Mesenchymal stem cell (in vitro differentiated cells and primary cell): Measurements from ENCODE around the gene RUFY2.
"Not testable (repeated sequence)": the region's sequence is repeated elsewhere in the genome, so short reads cannot be mapped to it uniquely, and the experiment has no call there.

ENCODE experiments used
- DNase-seq: peaks from one replicate; pipeline ENCODE4 v3.0.0-alpha.2; 2013
- H2AFZ ChIP-seq: one replicate; pipeline ENCODE4 v1.6.1; 2013; ENCODE audit warnings: low read depth, mild to moderate bottlenecking, control low read depth, inconsistent platforms, low read length, moderate library complexity
- H2AK5ac ChIP-seq: 2 replicates; pipeline ENCODE4 v1.6.1; 2013; ENCODE audit warnings: low read length, moderate library complexity, mild to moderate bottlenecking, inconsistent platforms; ENCODE audit not compliant: severe bottlenecking
- H2BK120ac ChIP-seq: one replicate; pipeline ENCODE4 v1.6.1; 2013; ENCODE audit warnings: low read depth, mild to moderate bottlenecking, inconsistent platforms, low read length, moderate library complexity
- H2BK12ac ChIP-seq, 2 experiments: one replicate each; pipeline ENCODE4 v1.6.1; 2013; ENCODE audit warnings: inconsistent platforms in 2 of 2, low read length in 2 of 2, mild to moderate bottlenecking in 2 of 2, moderate library complexity in 2 of 2, control low read depth in 1 of 2
- H2BK15ac ChIP-seq: one replicate; pipeline ENCODE4 v1.6.1; 2013; ENCODE audit warnings: mild to moderate bottlenecking, low read depth, inconsistent platforms; ENCODE audit not compliant: poor library complexity, severe bottlenecking
- H2BK5ac ChIP-seq: 2 replicates; pipeline ENCODE4 v1.6.1; 2013; ENCODE audit warnings: low read depth, mild to moderate bottlenecking, low read length, control low read depth, inconsistent platforms; ENCODE audit not compliant: poor library complexity, severe bottlenecking
- H3K14ac ChIP-seq, 2 experiments: one replicate each; pipeline ENCODE4 v1.6.1; 2013; ENCODE audit warnings: inconsistent platforms in 2 of 2, low read length in 2 of 2, control low read depth in 1 of 2, mild to moderate bottlenecking in 1 of 2, moderate library complexity in 1 of 2
- H3K18ac ChIP-seq, 2 experiments: one replicate each; pipeline ENCODE4 v1.6.1; 2013; ENCODE audit warnings: inconsistent platforms in 2 of 2, low read length in 2 of 2, control low read depth in 1 of 2, low read depth in 1 of 2, mild to moderate bottlenecking in 1 of 2
- H3K23ac ChIP-seq, 2 experiments: one replicate each; pipeline ENCODE4 v1.6.1; 2013; ENCODE audit warnings: inconsistent platforms in 2 of 2, low read length in 2 of 2, mild to moderate bottlenecking in 2 of 2, moderate library complexity in 2 of 2, control low read depth in 1 of 2
- H3K27ac ChIP-seq: 2 replicates; pipeline ENCODE4 v1.5.1; 2013; ENCODE audit warnings: mild to moderate bottlenecking, moderate library complexity, low read length, control low read depth, inconsistent platforms; ENCODE audit not compliant: poor library complexity, severe bottlenecking
- H3K27me3 ChIP-seq, 2 experiments: 2 replicates each; pipeline versions ENCODE4 v1.6.1 to v1.7.0; 2013; ENCODE audit warnings: low read length in 2 of 2, mild to moderate bottlenecking in 2 of 2, moderate library complexity in 2 of 2, control low read depth in 1 of 2, inconsistent platforms in 1 of 2; ENCODE audit not compliant: control insufficient read depth in 1 of 2, insufficient read depth in 1 of 2
- H3K36me3 ChIP-seq, 2 experiments: 2 replicates each; pipeline versions ENCODE4 v1.6.1 to v1.7.0; 2013; ENCODE audit warnings: low read length in 2 of 2, control low read depth in 1 of 2, inconsistent platforms in 1 of 2, low read depth in 1 of 2, mild to moderate bottlenecking in 1 of 2; ENCODE audit not compliant: insufficient read depth in 2 of 2, control insufficient read depth in 1 of 2
- H3K4ac ChIP-seq, 2 experiments: one replicate each; pipeline ENCODE4 v1.6.1; 2013; ENCODE audit warnings: inconsistent platforms in 2 of 2, low read length in 2 of 2, mild to moderate bottlenecking in 2 of 2, moderate library complexity in 2 of 2, control low read depth in 1 of 2, low read depth in 1 of 2
- H3K4me1 ChIP-seq: 2 replicates; pipeline ENCODE4 v1.6.1; 2013; ENCODE audit warnings: low read depth, low read length, control low read depth; ENCODE audit not compliant: control insufficient read depth, insufficient read depth
- H3K4me2 ChIP-seq: 2 replicates; pipeline ENCODE4 v1.6.1; 2013; ENCODE audit warnings: low read length, mild to moderate bottlenecking, inconsistent platforms; ENCODE audit not compliant: poor library complexity, severe bottlenecking
- H3K4me3 ChIP-seq, 2 experiments: 2 replicates each; pipeline versions ENCODE4 v1.5.1 to v1.7.0; 2013; ENCODE audit warnings: low read length in 2 of 2, mild to moderate bottlenecking in 2 of 2, control low read depth in 1 of 2, low read depth in 1 of 2; ENCODE audit not compliant: insufficient read depth in 1 of 2
- H3K79me1 ChIP-seq: replicated peaks from 2 replicates; pipeline ENCODE4 v1.6.1; 2013; ENCODE audit warnings: mild to moderate bottlenecking, control low read depth, low read length, inconsistent platforms; ENCODE audit not compliant: poor library complexity, severe bottlenecking
- H3K9ac ChIP-seq: 2 replicates; pipeline ENCODE4 v1.7.0; 2013; ENCODE audit warnings: mild to moderate bottlenecking, low read length, moderate library complexity
- H3K9me3 ChIP-seq: 2 replicates; pipeline ENCODE4 v1.7.0; 2013; ENCODE audit warnings: mild to moderate bottlenecking, low read length; ENCODE audit not compliant: control insufficient read depth
- H4K8ac ChIP-seq: one replicate; pipeline ENCODE4 v1.6.1; 2013; ENCODE audit warnings: inconsistent platforms, mild to moderate bottlenecking, low read length, moderate library complexity
- H4K91ac ChIP-seq: one replicate; pipeline ENCODE4 v1.6.1; 2013; ENCODE audit warnings: mild to moderate bottlenecking, low read length, inconsistent platforms
- WGBS: methylation state at CpG from one replicate; pipeline ENCODE4 v1.1.7; 2013; ENCODE audit warnings: mixed read lengths; 5-methylcytosine and 5-hydroxymethylcytosine counted together

RUFY2 gene

DNA sequence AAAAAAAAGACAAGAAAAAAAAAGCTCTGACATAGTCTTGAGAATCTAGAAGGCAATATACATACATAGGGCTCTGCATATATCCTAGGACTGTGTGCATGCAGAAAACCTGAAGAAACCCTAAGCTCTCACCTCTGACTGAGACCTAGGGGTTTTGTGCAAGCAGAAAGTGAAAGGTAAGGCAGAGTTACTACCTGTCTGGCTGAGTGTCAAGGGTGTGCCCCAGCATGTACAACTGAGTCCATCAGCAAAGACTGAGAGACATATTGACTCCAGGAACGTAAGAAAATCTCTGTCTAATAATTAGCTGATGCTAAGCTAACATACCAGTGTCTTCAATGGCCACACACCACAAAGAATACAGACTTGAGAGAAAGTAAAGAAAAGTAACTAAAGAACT is 91.5 kb downstream of the RUFY2 start:
- H3K4me1 ChIP-seq = no peaks in the 10 kb centered on the region

DNA sequence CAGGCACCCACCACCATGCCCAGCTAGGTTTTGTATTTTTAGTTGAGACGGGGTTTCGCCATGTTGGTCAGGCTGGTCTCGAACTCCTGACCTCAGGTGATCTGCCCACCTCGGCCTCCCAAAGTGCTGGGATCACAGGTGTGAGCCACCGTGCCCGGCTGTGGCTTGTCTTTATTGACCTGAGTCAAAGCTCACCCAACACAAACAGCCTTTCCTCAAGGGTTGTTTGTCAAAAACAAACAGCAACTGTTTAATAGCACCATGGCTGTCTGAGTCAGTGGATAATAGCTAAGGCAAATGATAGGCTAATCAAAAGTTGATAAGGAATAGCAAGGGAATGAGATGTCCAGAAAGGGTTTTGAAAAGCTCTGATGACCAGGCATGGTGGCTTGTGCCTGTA is 92.1 kb downstream of the RUFY2 start:
- not testable (repeated sequence) for H3K4ac ChIP-seq, H4K8ac ChIP-seq, H3K4me1 ChIP-seq, H2AFZ ChIP-seq, H3K4me3 ChIP-seq, H3K23ac ChIP-seq, DNase-seq, H4K91ac ChIP-seq, H3K14ac ChIP-seq, H2BK12ac ChIP-seq, H3K27me3 ChIP-seq, H3K4me2 ChIP-seq, H2BK120ac ChIP-seq, H2BK15ac ChIP-seq, H2BK5ac ChIP-seq, H3K18ac ChIP-seq, H3K36me3 ChIP-seq, H3K27ac ChIP-seq, H3K9ac ChIP-seq, H3K79me1 ChIP-seq, H2AK5ac ChIP-seq
- H3K9me3 ChIP-seq = peaks cover 21% of the 10 kb centered on the region
- WGBS = 92% methylated on average over 5 of the region's 6 CpGs

More for the DNA sequence above, 91.5 kb downstream of the RUFY2 start:
- Histone ChIP-seq H3K4me2 (no peak overlapping the region), H2AFZ (no peak overlapping the region), H3K36me3 (no peaks in the 10 kb centered on the region), H3K18ac (no peak overlapping the region), H3K27me3 (no peaks in the 10 kb centered on the region), H3K4me3 (no peak overlapping the region), H3K27ac (no peak overlapping the region), H2AK5ac (no peak overlapping the region), H3K9me3 (peaks cover 21% of the 10 kb centered on the region), H4K91ac (no peak overlapping the region), H3K4ac (no peak overlapping the region), H3K9ac (no peak overlapping the region), H2BK15ac (no peak overlapping the region), H2BK5ac (no peak overlapping the region), H2BK12ac (no peak overlapping the region), H3K79me1 (peaks cover 7% of the 10 kb centered on the region), H4K8ac (no peak overlapping the region), H3K23ac (peak overlapping the region in 1 of 2 experiments; percentile 34), H3K14ac (no peak overlapping the region), H2BK120ac (no peak overlapping the region)
- WGBS = no CpG with 5 or more reads among the region's 1 CpG
- DNase-seq = no peak

DNA sequence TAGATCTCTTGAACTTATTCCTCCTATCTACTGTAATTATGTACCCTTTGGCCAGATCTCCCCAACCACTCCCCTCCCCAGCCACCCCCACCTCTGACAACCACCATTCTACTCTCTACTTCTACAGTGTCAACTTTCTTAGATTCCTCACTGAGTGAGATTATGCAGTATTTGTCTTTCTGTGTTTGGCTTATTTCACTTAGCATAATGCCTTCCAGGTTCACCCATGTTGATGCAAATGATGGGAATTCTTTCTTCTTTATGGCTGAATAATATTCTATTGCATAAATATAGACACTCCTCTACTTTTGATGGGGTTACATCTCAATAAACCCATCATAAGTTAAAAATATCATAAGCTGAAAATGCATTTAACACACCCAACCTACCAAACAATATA is 96.5 kb downstream of the RUFY2 start:
- H2BK12ac ChIP-seq = no peak overlapping the region
- no peaks in the 10 kb centered on the region for H3K27me3 ChIP-seq
- H3K79me1 ChIP-seq = peaks cover 3% of the 10 kb centered on the region
- no peak overlapping the region for H3K4ac ChIP-seq
- H3K4me1 ChIP-seq = peaks cover 3% of the 10 kb centered on the region
- no peak overlapping the region for H2BK15ac ChIP-seq
- DNase-seq = no peak
- H2AK5ac ChIP-seq = no peak overlapping the region
- no peaks in the 10 kb centered on the region for H3K9me3 ChIP-seq
- no peak overlapping the region for H3K4me2 ChIP-seq
- H3K4me3 ChIP-seq = no peak overlapping the region
- no peak overlapping the region for H3K27ac ChIP-seq
- H2AFZ ChIP-seq = no peak overlapping the region
- H2BK5ac ChIP-seq = no peak overlapping the region
- no peak overlapping the region for H3K18ac ChIP-seq
- H3K9ac ChIP-seq = no peak overlapping the region
- no peaks in the 10 kb centered on the region for H3K36me3 ChIP-seq
- no peak overlapping the region for H3K14ac ChIP-seq
- no peak overlapping the region for H3K23ac ChIP-seq
- no peak overlapping the region for H2BK120ac ChIP-seq
- H4K8ac ChIP-seq = no peak overlapping the region
- no peak overlapping the region for H4K91ac ChIP-seq

DNA sequence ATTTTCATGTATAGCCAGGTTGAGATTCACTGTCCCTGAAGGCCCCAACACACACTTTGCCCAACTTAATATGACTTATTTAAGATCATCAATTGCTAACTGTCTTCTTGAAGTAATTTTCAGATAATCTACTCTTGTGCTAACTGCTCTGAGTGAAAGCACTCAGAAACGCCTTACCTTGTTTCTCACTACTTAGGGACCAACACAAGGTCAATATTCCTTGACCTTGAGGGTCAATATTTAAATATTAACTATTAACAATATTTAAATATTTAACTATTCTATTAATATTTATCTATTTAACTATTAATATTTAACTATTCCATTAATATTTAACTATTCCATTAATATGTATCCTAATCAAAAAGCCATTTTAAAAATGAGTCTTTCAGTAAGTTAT is 101.2 kb downstream of the RUFY2 start:
- Histone ChIP-seq H2BK15ac (no peak overlapping the region), H3K9me3 (no peaks in the 10 kb centered on the region), H3K36me3 (no peaks in the 10 kb centered on the region), H3K23ac (no peak overlapping the region), H3K14ac (no peak overlapping the region), H2BK5ac (no peak overlapping the region), H3K27ac (no peak overlapping the region), H3K4ac (no peak overlapping the region), H3K79me1 (no peaks in the 10 kb centered on the region), H3K4me3 (no peak overlapping the region), H3K27me3 (no peaks in the 10 kb centered on the region), H4K91ac (no peak overlapping the region), H2AK5ac (no peak overlapping the region), H2BK120ac (no peak overlapping the region), H2AFZ (no peak overlapping the region), H3K9ac (no peak overlapping the region), H3K4me2 (no peak overlapping the region), H2BK12ac (no peak overlapping the region), H4K8ac (no peak overlapping the region), H3K4me1 (peaks cover 3% of the 10 kb centered on the region), H3K18ac (no peak overlapping the region)
- no peak for DNase-seq
- 0% methylated on average over 1 of the region's 1 CpG for WGBS
